BE2C (cell line): Measurements from ENCODE around the gene TXNDC11.

Experiments
- DNase-seq: peaks from one replicate; pipeline ENCODE4 v3.0.0-alpha.2; 2020
- H3K27me3 ChIP-seq: fragments of 250-450 bp; sonication (Bioruptor Pico); 2 replicates; pipeline ENCODE4 v1.5.1; 2020; ENCODE audit warnings: mild to moderate bottlenecking
- H3K36me3 ChIP-seq: fragments of 250-450 bp; sonication (Bioruptor Pico); 2 replicates; pipeline ENCODE4 v1.5.1; 2020; ENCODE audit warnings: mild to moderate bottlenecking
- H3K4me1 ChIP-seq: fragments of 250-450 bp; sonication (Bioruptor Pico); 2 replicates; pipeline ENCODE4 v1.5.1; 2020
- H3K4me3 ChIP-seq: 2 replicates; pipeline ENCODE4 v1.5.1; 2011; ENCODE audit warnings: low read depth, low read length
- H3K9me3 ChIP-seq: fragments of 250-450 bp; sonication (Bioruptor Pico); 2 replicates; pipeline ENCODE4 v1.5.1; 2020
- TF ChIP-seq, protein P1 (sequence below): IDR thresholded peaks from 2 replicates; pipeline ENCODE4 v1.5.1; 2012; ENCODE audit warnings: mild to moderate bottlenecking, low read depth, low read length

The TXNDC11 gene

DNA sequence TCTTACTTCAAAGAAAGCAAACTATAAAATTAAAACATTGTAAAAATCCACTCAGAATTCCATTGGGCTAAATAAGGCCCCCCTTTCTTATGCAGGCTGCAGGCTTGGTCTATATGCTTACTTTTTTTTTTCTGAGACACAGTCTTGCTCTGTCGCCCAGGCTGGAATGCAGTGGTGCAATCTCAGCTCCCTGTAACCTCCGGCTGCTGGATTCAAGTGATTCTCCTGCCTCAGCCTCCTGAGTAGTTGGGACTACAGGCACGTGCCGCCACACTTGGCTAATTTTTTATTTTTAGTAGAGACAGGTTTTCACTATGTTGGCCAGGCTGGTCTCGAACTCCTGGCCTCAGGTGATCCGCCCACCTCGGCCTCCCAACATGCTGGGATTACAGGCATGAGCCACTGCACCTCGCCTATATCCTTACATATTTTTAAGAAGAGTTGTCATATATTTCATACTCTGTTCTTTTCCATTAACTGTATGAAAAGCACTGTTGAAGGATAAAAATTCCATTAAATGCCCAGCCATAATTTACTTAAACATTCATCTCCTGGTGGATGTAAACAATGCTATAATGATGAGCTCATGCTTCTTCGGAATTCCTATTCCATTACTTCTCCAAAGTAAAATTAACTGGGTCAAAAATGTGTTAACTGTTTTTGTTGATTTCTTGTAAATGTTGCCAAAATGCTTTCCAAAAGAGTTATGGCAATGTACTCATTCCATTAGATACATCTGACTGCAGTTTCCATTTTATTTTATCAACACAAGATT lies 56.6 kb downstream of the TXNDC11 start:
- Histone ChIP-seq H3K27me3 (no peaks in the 10 kb centered on the region), H3K4me3 (no peak overlapping the region), H3K4me1 (no peaks in the 10 kb centered on the region), H3K9me3 (no peaks in the 10 kb centered on the region), H3K36me3 (peaks cover 9% of the 10 kb centered on the region)
- DNase-seq = no peak
- TF ChIP-seq, protein P1, sequence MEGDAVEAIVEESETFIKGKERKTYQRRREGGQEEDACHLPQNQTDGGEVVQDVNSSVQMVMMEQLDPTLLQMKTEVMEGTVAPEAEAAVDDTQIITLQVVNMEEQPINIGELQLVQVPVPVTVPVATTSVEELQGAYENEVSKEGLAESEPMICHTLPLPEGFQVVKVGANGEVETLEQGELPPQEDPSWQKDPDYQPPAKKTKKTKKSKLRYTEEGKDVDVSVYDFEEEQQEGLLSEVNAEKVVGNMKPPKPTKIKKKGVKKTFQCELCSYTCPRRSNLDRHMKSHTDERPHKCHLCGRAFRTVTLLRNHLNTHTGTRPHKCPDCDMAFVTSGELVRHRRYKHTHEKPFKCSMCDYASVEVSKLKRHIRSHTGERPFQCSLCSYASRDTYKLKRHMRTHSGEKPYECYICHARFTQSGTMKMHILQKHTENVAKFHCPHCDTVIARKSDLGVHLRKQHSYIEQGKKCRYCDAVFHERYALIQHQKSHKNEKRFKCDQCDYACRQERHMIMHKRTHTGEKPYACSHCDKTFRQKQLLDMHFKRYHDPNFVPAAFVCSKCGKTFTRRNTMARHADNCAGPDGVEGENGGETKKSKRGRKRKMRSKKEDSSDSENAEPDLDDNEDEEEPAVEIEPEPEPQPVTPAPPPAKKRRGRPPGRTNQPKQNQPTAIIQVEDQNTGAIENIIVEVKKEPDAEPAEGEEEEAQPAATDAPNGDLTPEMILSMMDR = no peak

DNA sequence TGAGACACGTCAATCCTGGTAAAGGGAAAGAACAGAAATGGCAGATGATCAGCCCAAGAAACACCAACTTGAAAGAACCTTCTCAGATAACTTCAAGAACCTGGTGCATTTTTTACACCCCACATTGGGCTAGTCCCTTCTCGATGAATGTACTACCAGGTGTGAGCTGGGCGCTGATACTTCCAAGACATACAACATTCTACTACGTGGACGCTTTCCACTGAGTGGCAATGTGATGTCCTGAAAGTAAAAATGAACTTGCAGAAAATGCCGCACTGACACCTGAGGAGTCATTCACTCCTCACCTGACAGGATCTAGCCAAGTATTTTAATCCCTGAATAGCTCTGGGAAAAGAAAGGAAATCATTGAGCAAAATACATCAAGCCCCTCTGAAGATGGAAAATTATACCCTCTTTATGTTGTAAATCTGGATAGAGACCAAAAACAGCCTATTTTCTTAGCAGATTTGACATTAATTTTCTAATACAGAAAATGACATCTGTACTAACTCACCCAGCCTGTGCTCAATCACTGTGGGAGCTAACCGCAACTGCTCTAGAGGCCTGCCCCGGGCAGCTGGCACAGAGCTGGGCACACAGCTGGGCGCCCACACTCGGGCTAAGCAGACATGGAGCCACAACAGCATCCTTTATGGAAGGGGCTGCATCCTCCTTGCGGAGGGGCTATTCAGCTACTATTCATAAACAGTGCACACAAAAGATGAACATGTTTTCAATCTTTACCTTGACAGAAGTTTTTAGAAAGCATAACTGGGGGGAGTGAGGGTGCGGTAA lies 58.2 kb downstream of the TXNDC11 start:
- Histone ChIP-seq H3K4me3 (no peak overlapping the region), H3K36me3 (peaks cover 9% of the 10 kb centered on the region), H3K27me3 (no peaks in the 10 kb centered on the region), H3K9me3 (no peaks in the 10 kb centered on the region), H3K4me1 (no peaks in the 10 kb centered on the region)
- TF ChIP-seq, protein P1 = no peak
- no peak for DNase-seq

DNA sequence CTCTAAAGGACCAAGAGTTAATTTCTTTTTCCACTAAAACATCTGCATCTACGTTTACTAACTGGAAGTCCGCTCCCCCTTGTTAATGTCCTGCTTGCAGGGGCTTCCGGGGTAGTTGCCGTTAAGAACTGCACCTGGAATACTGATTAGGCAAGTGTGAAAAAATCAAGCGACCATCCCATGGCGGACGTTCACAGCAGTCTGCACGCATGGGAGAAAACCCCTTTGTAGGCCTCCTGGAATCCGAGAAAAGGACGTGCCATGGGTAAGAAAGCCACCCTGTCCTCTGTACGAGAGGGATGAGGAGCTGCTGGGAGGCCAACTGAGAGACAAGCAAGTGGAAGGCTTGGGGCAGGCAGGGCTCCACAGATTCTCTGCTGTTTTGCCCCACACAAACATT lies 59.5 kb downstream of the TXNDC11 start:
- Histone ChIP-seq H3K4me1 (no peaks in the 10 kb centered on the region), H3K9me3 (no peaks in the 10 kb centered on the region), H3K36me3 (peaks cover 9% of the 10 kb centered on the region), H3K4me3 (no peak overlapping the region), H3K27me3 (no peaks in the 10 kb centered on the region)
- DNase-seq = no peak
- TF ChIP-seq, protein P1 = no peak

DNA sequence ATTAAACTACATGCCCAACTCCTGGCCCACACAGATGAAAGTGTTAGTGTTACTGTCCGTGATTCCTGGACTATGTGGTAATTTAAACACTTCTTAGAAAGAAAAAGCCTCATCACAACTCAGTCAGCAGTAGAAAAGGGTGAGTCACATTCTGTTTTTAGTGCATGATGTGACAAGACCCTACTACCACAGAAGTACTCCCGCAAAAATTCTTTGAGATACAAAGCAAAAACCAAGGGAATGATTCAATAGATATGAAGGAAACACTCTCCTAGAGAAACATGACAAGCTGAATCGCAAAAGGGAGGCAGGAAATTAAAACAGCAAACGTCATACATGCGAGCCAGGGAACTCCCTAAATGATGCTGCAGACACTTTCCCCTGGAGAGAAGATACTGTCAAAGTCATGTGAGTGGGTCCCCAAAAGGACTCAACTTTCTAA lies 60.0 kb downstream of the TXNDC11 start:
- Histone ChIP-seq H3K4me3 (no peak overlapping the region), H3K36me3 (peaks cover 9% of the 10 kb centered on the region), H3K27me3 (no peaks in the 10 kb centered on the region), H3K9me3 (no peaks in the 10 kb centered on the region), H3K4me1 (no peaks in the 10 kb centered on the region)
- DNase-seq = no peak
- TF ChIP-seq, protein P1 = no peak

DNA sequence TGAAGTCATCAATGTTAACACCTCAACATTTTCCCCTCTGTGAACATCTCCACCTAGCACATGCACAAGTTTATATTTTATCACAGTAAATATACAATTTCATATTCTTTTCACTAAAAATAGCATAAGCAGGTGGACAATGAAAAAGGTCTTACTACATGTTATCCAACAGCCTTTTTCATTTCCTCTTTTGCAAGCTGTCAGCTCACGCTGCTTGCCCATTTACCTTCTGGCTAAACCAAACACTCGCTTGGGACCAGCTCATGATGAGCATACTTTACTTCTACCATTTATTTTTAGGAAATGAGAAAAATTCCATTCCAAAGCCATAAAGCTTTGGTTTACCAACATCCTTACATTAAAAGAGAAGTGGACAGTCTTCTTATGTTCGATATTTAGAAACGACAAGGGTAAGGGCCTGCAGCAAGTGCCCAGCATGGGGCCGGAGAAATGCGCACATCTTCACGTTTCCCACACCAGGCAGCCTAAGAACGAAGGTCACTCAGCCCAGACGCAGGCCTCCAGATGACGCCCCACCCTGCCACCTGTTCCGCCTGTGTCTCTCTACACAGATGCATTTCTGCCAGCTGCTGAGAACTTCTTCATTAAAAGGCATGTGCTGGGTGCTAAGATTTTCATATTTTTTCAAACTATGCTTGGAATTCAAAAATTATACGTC lies 60.5 kb downstream of the TXNDC11 start:
- Histone ChIP-seq H3K36me3 (peaks cover 10% of the 10 kb centered on the region), H3K9me3 (no peaks in the 10 kb centered on the region)
- TF ChIP-seq, protein P1 = no peak

More for the DNA sequence above, 60.5 kb downstream of the TXNDC11 start:
- Histone ChIP-seq H3K4me3 (no peak overlapping the region), H3K4me1 (no peaks in the 10 kb centered on the region), H3K27me3 (no peaks in the 10 kb centered on the region)
- DNase-seq = no peak
